Activated T-helper 9 cell treated with anti-CD3 and anti-CD28 coated beads, Interleukin-2, amount 50 U/mL, for 16 hours (primary cell): ENCODE measurements around the gene RITA1.
A peak's percentile ranks its signal among the peaks of the same experiment; 100 is the strongest.

ENCODE experiments used
- DNase-seq: peaks from one replicate; pipeline ENCODE4 v3.0.0-alpha.2; 2020; ENCODE audit warnings: low read depth

The RITA1 gene

GRCh38 chr12:113230315-113231234 is 45.1 kb downstream of the RITA1 start:
- no peak for DNase-seq

- no peak for DNase-seq
These were observed 45.9 kb downstream of the RITA1 start for GRCh38 chr12:113231235-113232088.

GRCh38 chr12:113232089-113232839 is 46.7 kb downstream of the RITA1 start:
- DNase-seq, result no peak

GRCh38 chr12:113232840-113233585 is 47.5 kb downstream of the RITA1 start:
- DNase-seq, result peak; percentile 22

GRCh38 chr12:113233967-113234366 is 48.4 kb downstream of the RITA1 start:
- DNase-seq, result no peak

- no peak for DNase-seq
These were observed 49.0 kb downstream of the RITA1 start for GRCh38 chr12:113234483-113234882.

- DNase-seq, result no peak
These were observed 50.5 kb downstream of the RITA1 start for GRCh38 chr12:113235976-113236375.

- no peak for DNase-seq
These were observed 51.2 kb downstream of the RITA1 start for GRCh38 chr12:113236539-113237399.

GRCh38 chr12:113237748-113238147 is 52.2 kb downstream of the RITA1 start:
- DNase-seq, result no peak

- no peak for DNase-seq
These were observed 52.8 kb downstream of the RITA1 start for GRCh38 chr12:113238309-113238708.

GRCh38 chr12:113239288-113239771 is 53.8 kb downstream of the RITA1 start:
- DNase-seq, result no peak

- no peak for DNase-seq
These were observed 54.4 kb downstream of the RITA1 start for GRCh38 chr12:113239811-113240331.

- DNase-seq, result no peak
These were observed 54.9 kb downstream of the RITA1 start for GRCh38 chr12:113240395-113240794.

GRCh38 chr12:113241191-113242025 is 55.9 kb downstream of the RITA1 start:
- DNase-seq, result no peak
